22Rv1 (cell line): Measurements from ENCODE around the gene YIF1B.

Experiments
- H3K27ac ChIP-seq: fragments of 450-650 bp; 2 replicates; pipeline ENCODE4 v1.5.1; 2017
- ZFX ChIP-seq: fragments of 450-650 bp; IDR thresholded peaks from 2 replicates; pipeline ENCODE4 v1.6.1; 2017; ENCODE audit warnings: antibody characterized with exemption, borderline replicate concordance
- TF ChIP-seq, protein P1 (sequence below): fragments of 450-650 bp; IDR thresholded peaks from 2 replicates; pipeline ENCODE4 v1.5.1; 2017; ENCODE audit warnings: mild to moderate bottlenecking

The YIF1B gene

DNA sequence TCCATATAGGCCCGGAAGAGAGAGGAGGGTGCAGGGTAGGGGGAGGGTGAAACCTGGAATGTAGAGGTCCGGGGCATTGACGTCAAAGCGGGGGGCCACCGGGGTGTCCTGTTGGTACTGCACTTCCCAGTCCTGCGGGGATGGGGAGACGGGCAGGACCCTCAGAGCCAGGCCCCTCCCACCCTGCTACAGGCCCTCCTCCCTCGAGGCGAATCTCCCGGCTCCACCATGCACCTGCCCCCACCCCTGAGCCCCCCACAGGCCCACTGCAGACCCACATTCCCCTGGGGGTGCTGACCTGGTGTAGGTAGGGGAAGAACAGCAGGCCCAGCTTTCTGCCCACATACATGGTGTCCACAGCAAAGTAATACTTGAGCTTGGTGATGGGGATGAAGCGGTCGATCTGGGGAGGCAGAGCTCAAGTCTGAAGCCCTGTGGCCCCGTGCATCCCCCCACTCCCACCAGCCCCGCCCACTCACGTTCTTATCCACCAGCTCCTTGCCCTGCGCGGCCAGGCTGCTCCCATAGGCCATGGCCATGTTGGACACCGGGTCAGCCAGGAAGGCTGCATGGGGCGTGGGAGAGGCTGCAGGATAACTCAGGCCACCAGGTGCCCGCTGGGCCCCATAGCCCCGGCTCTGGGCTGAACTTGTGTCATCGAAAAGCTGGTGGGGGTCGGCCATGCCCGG lies 6.7 kb downstream of the YIF1B start:
- TF ChIP-seq, protein P1, sequence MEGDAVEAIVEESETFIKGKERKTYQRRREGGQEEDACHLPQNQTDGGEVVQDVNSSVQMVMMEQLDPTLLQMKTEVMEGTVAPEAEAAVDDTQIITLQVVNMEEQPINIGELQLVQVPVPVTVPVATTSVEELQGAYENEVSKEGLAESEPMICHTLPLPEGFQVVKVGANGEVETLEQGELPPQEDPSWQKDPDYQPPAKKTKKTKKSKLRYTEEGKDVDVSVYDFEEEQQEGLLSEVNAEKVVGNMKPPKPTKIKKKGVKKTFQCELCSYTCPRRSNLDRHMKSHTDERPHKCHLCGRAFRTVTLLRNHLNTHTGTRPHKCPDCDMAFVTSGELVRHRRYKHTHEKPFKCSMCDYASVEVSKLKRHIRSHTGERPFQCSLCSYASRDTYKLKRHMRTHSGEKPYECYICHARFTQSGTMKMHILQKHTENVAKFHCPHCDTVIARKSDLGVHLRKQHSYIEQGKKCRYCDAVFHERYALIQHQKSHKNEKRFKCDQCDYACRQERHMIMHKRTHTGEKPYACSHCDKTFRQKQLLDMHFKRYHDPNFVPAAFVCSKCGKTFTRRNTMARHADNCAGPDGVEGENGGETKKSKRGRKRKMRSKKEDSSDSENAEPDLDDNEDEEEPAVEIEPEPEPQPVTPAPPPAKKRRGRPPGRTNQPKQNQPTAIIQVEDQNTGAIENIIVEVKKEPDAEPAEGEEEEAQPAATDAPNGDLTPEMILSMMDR: no peak
- TF ChIP-seq ZFX: no peak

DNA sequence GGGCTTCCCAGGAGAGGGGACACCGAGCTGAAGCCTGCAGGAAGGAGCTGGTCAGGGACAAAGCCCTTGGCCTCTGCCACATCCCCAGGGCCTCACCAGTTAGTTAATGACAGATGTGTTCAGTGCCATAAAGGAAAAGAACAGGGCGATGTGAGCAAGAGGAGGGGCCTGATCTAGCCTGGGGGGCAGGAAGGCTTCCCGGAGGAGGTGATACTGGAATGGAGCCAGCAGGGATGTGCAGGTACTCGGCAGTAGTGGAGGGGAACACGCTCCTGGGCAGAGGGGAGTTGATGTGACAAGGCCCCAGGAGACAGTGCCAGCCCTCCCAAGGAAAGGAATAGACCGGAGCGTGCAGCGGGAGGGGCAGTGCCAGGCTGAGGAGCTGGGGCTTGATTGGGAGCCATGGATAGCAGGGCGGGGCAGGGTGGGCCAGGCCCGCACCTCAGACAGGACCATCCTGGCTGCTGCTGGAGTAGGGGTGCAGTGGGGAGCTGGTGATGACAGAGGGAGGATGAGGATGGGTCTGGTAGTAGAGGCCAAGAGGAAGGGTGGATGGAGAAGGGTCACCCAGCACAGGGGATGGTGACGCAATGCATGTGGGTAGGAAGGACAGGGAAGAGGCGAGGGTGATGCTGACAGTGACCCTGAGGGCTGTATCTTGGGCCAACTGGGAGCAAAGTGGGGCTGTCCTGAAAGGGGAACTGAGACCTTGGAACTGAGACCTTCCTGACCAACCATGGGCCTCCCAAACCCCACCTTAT lies 7.6 kb downstream of the YIF1B start:
- no peak for TF ChIP-seq ZFX
- TF ChIP-seq, protein P1: no peak

More for the DNA sequence above, 6.7 kb downstream of the YIF1B start:
- H3K27ac ChIP-seq: no peak overlapping the region

DNA sequence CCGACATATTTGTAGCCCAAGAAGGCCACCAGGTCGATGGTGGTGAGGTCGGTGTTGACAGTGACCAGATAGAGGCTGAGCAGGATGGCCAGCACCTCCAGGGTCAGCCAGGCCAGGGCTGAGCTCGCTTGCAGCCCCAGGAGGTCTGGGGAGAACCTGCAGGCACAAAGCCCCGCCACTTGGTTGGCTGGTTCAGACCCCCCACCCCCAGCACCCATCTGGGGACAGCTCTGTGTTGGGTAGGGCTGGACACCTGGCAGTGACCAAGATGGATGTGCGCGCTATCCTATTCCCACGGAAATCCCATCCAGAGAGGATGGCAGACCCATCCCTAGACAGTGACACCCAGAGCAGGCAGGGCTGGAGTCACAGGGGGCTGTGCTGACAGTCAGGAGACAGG lies 8.2 kb downstream of the YIF1B start:
- TF ChIP-seq, protein P1: no peak
- no peak for TF ChIP-seq ZFX
- no peak overlapping the region for H3K27ac ChIP-seq

More for the DNA sequence above, 7.6 kb downstream of the YIF1B start:
- no peak overlapping the region for H3K27ac ChIP-seq

DNA sequence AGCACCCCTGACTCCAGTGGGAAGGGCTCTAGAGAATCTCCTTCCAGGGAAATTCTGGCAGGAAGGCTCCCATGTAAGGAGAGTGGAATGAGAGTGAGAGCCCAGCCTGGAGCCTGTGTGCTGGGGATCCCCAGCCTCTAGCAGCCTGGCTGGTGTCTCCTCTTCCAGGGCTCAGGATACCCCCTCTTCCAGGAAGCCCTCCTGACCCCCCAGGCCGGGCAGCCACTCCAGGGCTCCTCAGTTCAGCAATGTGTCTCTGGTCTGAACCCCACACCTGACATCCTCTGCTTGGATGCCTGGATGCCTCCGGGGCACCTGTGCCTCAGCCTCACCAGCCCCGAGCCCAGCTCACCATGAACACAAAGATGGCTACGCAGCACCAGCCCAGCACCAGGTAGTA lies 8.7 kb downstream of the YIF1B start:
- H3K27ac ChIP-seq: no peak overlapping the region

DNA sequence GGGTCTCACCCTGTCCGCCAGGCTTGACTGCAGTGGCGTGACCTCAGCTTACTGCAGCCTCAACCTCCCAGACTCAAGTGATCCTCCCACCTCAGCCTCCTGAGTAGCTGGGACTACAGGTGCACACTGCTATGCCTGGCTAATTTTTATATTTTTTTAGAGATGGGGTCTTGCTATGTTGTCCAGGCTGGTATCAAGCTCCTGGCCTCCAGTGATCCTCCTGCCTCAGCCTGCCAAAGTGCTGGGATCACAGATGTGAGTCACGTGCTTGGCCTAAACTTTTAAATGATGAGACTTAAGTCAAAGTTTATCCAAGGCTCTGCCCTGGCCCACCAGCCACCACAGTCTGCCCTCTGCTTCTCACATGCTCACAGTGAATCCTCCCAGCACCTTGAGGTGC lies 9.5 kb downstream of the YIF1B start:
- no peak overlapping the region for H3K27ac ChIP-seq
- TF ChIP-seq ZFX: no peak
- TF ChIP-seq, protein P1: no peak

More for the DNA sequence above, 8.7 kb downstream of the YIF1B start:
- TF ChIP-seq, protein P1: no peak
- no peak for TF ChIP-seq ZFX

DNA sequence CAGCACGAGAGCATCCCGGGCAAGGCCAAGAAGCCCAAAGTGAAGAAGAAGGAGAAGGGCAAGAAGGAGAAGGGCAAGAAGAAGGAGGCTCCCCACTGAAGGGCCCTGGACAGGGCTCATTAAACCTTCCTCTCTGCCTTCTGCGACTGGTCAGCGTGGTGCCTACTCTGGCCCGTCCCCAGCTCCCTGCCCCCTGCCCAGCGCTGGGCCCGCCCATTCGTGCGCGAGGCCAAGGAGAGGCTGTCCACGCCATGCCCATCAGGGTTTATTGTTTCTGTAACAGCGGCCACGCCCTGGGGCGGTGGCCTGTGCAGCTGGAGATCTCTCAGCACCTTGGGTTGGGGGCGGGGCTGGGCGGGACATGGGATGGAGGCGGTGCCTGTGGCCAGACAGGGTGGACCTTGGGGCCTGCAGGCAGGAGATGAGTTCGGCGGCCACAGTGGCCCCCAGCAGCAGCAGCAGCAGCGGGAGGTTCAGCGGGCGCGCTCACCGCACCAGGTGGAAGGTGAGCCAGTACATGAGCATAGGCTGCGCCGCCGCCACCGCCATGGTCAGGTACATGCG lies 10.8 kb downstream of the YIF1B start:
- peak overlapping the region; percentile 59 for H3K27ac ChIP-seq
- TF ChIP-seq ZFX: no peak
- TF ChIP-seq, protein P1: no peak
